Right cardiac atrium (tissue), 5 donors: ENCODE results near the gene MRM2. TPM values are rescaled to one million over a fixed set of nuclear protein-coding genes. Genes with fewer than 3 reads are reported as not detected.

Source experiments
- ATAC-seq, 2 donors: fragments of 200-7000 bp; cut with Tn5 transposase; one replicate each; pipeline versions ENCODE4 v1.8.0 to v1.9.1; 2020; ENCODE audit warnings: moderate library complexity in 2 of 2, mild to moderate bottlenecking in 1 of 2
- DNase-seq, 3 donors: peaks; one replicate each; pipeline ENCODE4 v3.0.0-alpha.2; 2020
- H3K27ac ChIP-seq: one replicate; pipeline ENCODE4 v1.5.1; 2013; ENCODE audit warnings: mild to moderate bottlenecking, low read length, control low read depth, moderate library complexity
- H3K27me3 ChIP-seq: one replicate; pipeline ENCODE4 v1.6.1; 2013; ENCODE audit not compliant: control insufficient read depth, insufficient read depth
- H3K4me1 ChIP-seq: one replicate; pipeline ENCODE4 v1.6.1; 2013; ENCODE audit warnings: low read length; ENCODE audit not compliant: control insufficient read depth, insufficient read depth
- H3K4me3 ChIP-seq: one replicate; pipeline ENCODE4 v1.5.1; 2013; ENCODE audit warnings: low read length, control low read depth
- H3K9me3 ChIP-seq: one replicate; pipeline ENCODE4 v1.6.1; 2013; ENCODE audit warnings: low read length; ENCODE audit not compliant: control insufficient read depth
- WGBS: extraction: QIAGEN DNeasy Blood & Tissue Kit; methylation state at CpG from one replicate; pipeline ENCODE4 v1.1.7; 2013; 5-methylcytosine and 5-hydroxymethylcytosine counted together
- intact Hi-C, 4 donors: fragments of 100-400 bp; cut with DNase I; formaldehyde crosslinking; loops; one replicate each; pipeline versions ENCODE4 v1.11.0 to v1.14.0; 2022 to 2023
- polyA plus RNA-seq: library from polyadenylated mRNA; stranded (reverse); fragments of 200-250 nt; gene quantifications from one replicate; pipeline ENCODE4 v1.2.3, GENCODE V29; 2013
- total RNA-seq, 4 donors: library from RNA; stranded (reverse); fragmentation: NEBNext Ultra II Directional; extraction: Animal tissue kit (Norgen Biotek cat#: 25700); gene quantifications; one replicate each; pipeline ENCODE4 v1.2.1, GENCODE V29; 2021
- donor health status: healthy with polysubstance abuse.
- donor health status: DM: no; HTN: yes; CAD: no.
- donor health status: DM: no; HTN: no; CAD: no.
- donor health status: DM: no; HTN: yes; CAD: no; lungs with severe emphysema.
- donor health status: DM: yes; HTN: yes; CAD: no.

Gene MRM2
- total and polyA plus RNA-seq, 5 donors: 19.5 to 24.4 (median 21.4) TPM

- Histone ChIP-seq H3K4me1 (no peaks in the 10 kb centered on the region), H3K9me3 (no peaks in the 10 kb centered on the region), H3K27me3 (no peaks in the 10 kb centered on the region), H3K4me3 (no peak overlapping the region), H3K27ac (no peak overlapping the region)
- no peak for ATAC-seq
- DNase-seq: peak in 1 of 3 donors; percentile 43
- intact Hi-C loops: loop anchor here in 3 of 4 donors (10.0 kb wide), 4 partner anchors 99 to 629 kb away; partner anchors contain the start of gene PSMG3 (in 1 of the 3)
- 47% methylated on average over 13 of the region's 13 CpGs for WGBS
These were observed 38.2 kb downstream of the MRM2 start for GRCh38 chr7:2203766-2204300.

- Histone ChIP-seq H3K9me3 (no peaks in the 10 kb centered on the region), H3K4me1 (no peaks in the 10 kb centered on the region), H3K27ac (no peak overlapping the region), H3K27me3 (no peaks in the 10 kb centered on the region), H3K4me3 (no peak overlapping the region)
- intact Hi-C loops: loop anchor here in 3 of 4 donors (10.0 kb wide), 4 partner anchors 98 to 628 kb away; partner anchors contain the start of gene PSMG3 (in 1 of the 3)
- ATAC-seq: no peak
- WGBS: 75% methylated on average over 20 of the region's 20 CpGs
- DNase-seq: peak in 2 of 3 donors; percentile 42 to 50
These were observed 38.9 kb downstream of the MRM2 start for GRCh38 chr7:2202901-2203765.

- WGBS: 94% methylated on average over 14 of the region's 14 CpGs
- intact Hi-C loops: loop anchor here in 3 of 4 donors (10.0 kb wide), 4 partner anchors 98 to 628 kb away; partner anchors contain the start of gene PSMG3 (in 1 of the 3)
- H3K4me3 ChIP-seq: no peak overlapping the region
- no peak for ATAC-seq
- no peak overlapping the region for H3K27ac ChIP-seq
- peaks cover under 1% of the 10 kb centered on the region for H3K4me1 ChIP-seq
- no peaks in the 10 kb centered on the region for H3K9me3 ChIP-seq
- peak in 1 of 3 donors; percentile 23 for DNase-seq
- H3K27me3 ChIP-seq: no peaks in the 10 kb centered on the region
These were observed 39.6 kb downstream of the MRM2 start for GRCh38 chr7:2202361-2202761.

- intact Hi-C loops: loop anchor here in 3 of 4 donors (10.0 kb wide), 4 partner anchors 97 to 627 kb away; partner anchors contain the start of gene PSMG3 (in 1 of the 3)
- Histone ChIP-seq H3K27ac (no peak overlapping the region), H3K4me3 (no peak overlapping the region), H3K4me1 (peaks cover 6% of the 10 kb centered on the region), H3K27me3 (no peaks in the 10 kb centered on the region), H3K9me3 (no peaks in the 10 kb centered on the region)
- WGBS: 78% methylated on average over 31 of the region's 31 CpGs
- DNase-seq (peak; percentile 43 to 64 (median 58)), ATAC-seq (no peak)
These were observed 40.2 kb downstream of the MRM2 start for GRCh38 chr7:2201686-2202360.

GRCh38 chr7:2201128-2201527, 40.9 kb downstream of the MRM2 start:
- ATAC-seq (no peak), DNase-seq (no peak)
- Histone ChIP-seq H3K27ac (no peak overlapping the region), H3K27me3 (no peaks in the 10 kb centered on the region), H3K4me3 (no peak overlapping the region), H3K4me1 (peaks cover 7% of the 10 kb centered on the region), H3K9me3 (no peaks in the 10 kb centered on the region)
- intact Hi-C loops: loop anchor here in 3 of 4 donors (10.0 kb wide), 4 partner anchors 96 to 626 kb away; partner anchors contain the start of gene PSMG3 (in 1 of the 3)
- 98% methylated on average over 10 of the region's 10 CpGs for WGBS

GRCh38 chr7:2200584-2200980, 41.4 kb downstream of the MRM2 start:
- 95% methylated on average over 18 of the region's 18 CpGs for WGBS
- H3K27ac ChIP-seq: no peak overlapping the region
- no peak overlapping the region for H3K4me3 ChIP-seq
- peak in 2 of 3 donors; percentile 25 to 35 for DNase-seq
- H3K27me3 ChIP-seq: no peaks in the 10 kb centered on the region
- peaks cover 7% of the 10 kb centered on the region for H3K4me1 ChIP-seq
- no peaks in the 10 kb centered on the region for H3K9me3 ChIP-seq
- ATAC-seq: no peak
- intact Hi-C loops: loop anchor here in 3 of 4 donors (10.0 kb wide), 4 partner anchors 96 to 626 kb away; partner anchors contain the start of gene PSMG3 (in 1 of the 3)

GRCh38 chr7:2199956-2200583, 41.9 kb downstream of the MRM2 start:
- Histone ChIP-seq H3K9me3 (no peaks in the 10 kb centered on the region), H3K27ac (no peak overlapping the region), H3K4me1 (peaks cover 7% of the 10 kb centered on the region), H3K4me3 (no peak overlapping the region), H3K27me3 (no peaks in the 10 kb centered on the region)
- intact Hi-C loops: loop anchor here (10.0 kb wide), 5 partner anchors 85 to 625 kb away; partner anchors contain the start of gene PSMG3 (in 1 of the 4)
- ATAC-seq (no peak), DNase-seq (peak in 2 of 3 donors; percentile 43 to 55)
- 95% methylated on average over 25 of the region's 25 CpGs for WGBS

- H3K9me3 ChIP-seq: no peaks in the 10 kb centered on the region
- 94% methylated on average over 16 of the region's 16 CpGs for WGBS
- intact Hi-C loops: loop anchor here in 1 of 4 donors (10.0 kb wide), 1 partner anchor 85 kb away; no protein-coding TSS in a partner anchor
- H3K27ac ChIP-seq: no peak overlapping the region
- DNase-seq (no peak), ATAC-seq (no peak)
- H3K4me3 ChIP-seq: no peak overlapping the region
- peaks cover 7% of the 10 kb centered on the region for H3K4me1 ChIP-seq
- H3K27me3 ChIP-seq: no peaks in the 10 kb centered on the region
These were observed 42.5 kb downstream of the MRM2 start for GRCh38 chr7:2199528-2199927.

- ATAC-seq: no peak
These were observed 43.2 kb downstream of the MRM2 start for GRCh38 chr7:2198760-2199159.

GRCh38 chr7:2198206-2198605, 43.8 kb downstream of the MRM2 start:
- H3K27ac ChIP-seq: no peak overlapping the region
- DNase-seq (peak in 2 of 3 donors; percentile 74 to 79), ATAC-seq (peak in 1 of 2 donors; percentile 5)
- intact Hi-C loops: loop anchor here in 1 of 4 donors (10.0 kb wide), 1 partner anchor 83 kb away; no protein-coding TSS in a partner anchor
- WGBS: 84% methylated on average over 15 of the region's 15 CpGs
- H3K4me1 ChIP-seq: peaks cover 7% of the 10 kb centered on the region
- no peak overlapping the region for H3K4me3 ChIP-seq
- H3K9me3 ChIP-seq: no peaks in the 10 kb centered on the region
- H3K27me3 ChIP-seq: no peaks in the 10 kb centered on the region

More at GRCh38 chr7:2198760-2199159, 43.2 kb downstream of the MRM2 start:
- Histone ChIP-seq H3K4me3 (no peak overlapping the region), H3K4me1 (peaks cover 7% of the 10 kb centered on the region), H3K9me3 (no peaks in the 10 kb centered on the region), H3K27me3 (no peaks in the 10 kb centered on the region), H3K27ac (no peak overlapping the region)
- intact Hi-C loops: loop anchor here in 1 of 4 donors (10.0 kb wide), 1 partner anchor 84 kb away; no protein-coding TSS in a partner anchor
- peak in 2 of 3 donors; percentile 38 to 46 for DNase-seq
- WGBS: 90% methylated on average over 10 of the region's 10 CpGs
